ENCODE data around the gene TIMP1.

DNA sequence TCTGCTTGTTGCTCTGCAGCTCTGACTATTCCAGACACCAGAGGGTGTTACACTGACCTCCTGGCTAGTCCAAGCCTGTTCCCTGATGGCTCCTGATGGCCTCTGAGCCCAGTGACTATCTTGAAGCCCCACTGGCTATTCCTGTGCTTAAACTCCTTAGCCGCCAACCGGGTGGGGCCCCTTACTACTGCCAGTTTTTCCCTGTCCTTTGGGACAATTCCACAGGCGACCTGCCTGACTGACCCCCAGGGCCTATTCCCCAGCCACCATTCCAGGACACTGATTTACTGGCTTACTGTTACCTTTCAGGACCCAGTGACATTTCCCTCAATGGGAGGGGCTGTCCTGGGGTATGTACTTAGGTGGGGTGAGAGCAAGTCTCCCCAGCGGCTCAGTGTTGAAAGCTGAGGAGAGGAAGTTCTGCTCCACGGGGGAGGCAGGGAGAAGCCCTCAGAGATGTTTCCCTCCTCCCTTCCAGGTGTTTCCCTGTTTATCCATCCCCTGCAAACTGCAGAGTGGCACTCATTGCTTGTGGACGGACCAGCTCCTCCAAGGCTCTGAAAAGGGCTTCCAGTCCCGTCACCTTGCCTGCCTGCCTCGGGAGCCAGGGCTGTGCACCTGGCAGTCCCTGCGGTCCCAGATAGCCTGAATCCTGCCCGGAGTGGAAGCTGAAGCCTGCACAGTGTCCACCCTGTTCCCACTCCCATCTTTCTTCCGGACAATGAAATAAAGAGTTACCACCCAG, 4.0 kb downstream of the TIMP1 start:
- TF ChIP-seq EZH2 (IDR thresholded peaks at IDR 0.05; ENCODE audit: insufficient read depth, poor library complexity, severe bottlenecking) (no peak), EZH2phosphoT487 (IDR thresholded peaks at IDR 0.05; ENCODE audit: insufficient read depth, low read depth) (no peak)

Measured in GM23248 (cell line).